Smooth muscle cell (in vitro differentiated cells): Measurements from ENCODE around the gene GREB1. TPM values are rescaled to one million over a fixed set of nuclear protein-coding genes. Genes with fewer than 3 reads are reported as not detected.

Source experiments
- DNase-seq: peaks from one replicate; lab custom pipeline; 2025; ENCODE audit not compliant: unreplicated experiment; lab: John Stamatoyannopoulos, UW
- H2AFZ ChIP-seq: fragments of 200-600 bp; sonication (generic); 2 replicates; pipeline ENCODE4 v1.6.0; 2016; ENCODE audit warnings: antibody characterized with exemption, low read depth, mild to moderate bottlenecking
- H3F3A ChIP-seq: fragments of 200-600 bp; sonication (generic); 2 replicates; pipeline ENCODE4 v1.6.0; 2017; ENCODE audit warnings: antibody characterized with exemption, low read depth
- H3K27ac ChIP-seq: fragments of 200-600 bp; sonication (generic); 2 replicates; pipeline ENCODE4 v1.5.1; 2016; ENCODE audit warnings: low read depth, mild to moderate bottlenecking
- H3K27me3 ChIP-seq: fragments of 200-600 bp; sonication (generic); 2 replicates; pipeline ENCODE4 v1.6.1; 2016; ENCODE audit warnings: low read depth, mild to moderate bottlenecking
- H3K36me3 ChIP-seq: fragments of 200-600 bp; sonication (generic); 2 replicates; pipeline ENCODE4 v1.5.1; 2016; ENCODE audit warnings: low read depth
- H3K4me1 ChIP-seq: fragments of 200-600 bp; sonication (generic); 2 replicates; pipeline ENCODE4 v1.5.1; 2016; ENCODE audit warnings: low read depth
- H3K4me2 ChIP-seq: fragments of 200-600 bp; sonication (generic); 2 replicates; pipeline ENCODE4 v1.6.0; 2016; ENCODE audit warnings: mild to moderate bottlenecking
- H3K4me3 ChIP-seq: fragments of 200-600 bp; sonication (generic); 2 replicates; pipeline ENCODE4 v1.5.1; 2016; ENCODE audit warnings: mild to moderate bottlenecking
- H3K79me2 ChIP-seq: fragments of 200-600 bp; sonication (generic); 2 replicates; pipeline ENCODE4 v1.6.0; 2016; ENCODE audit warnings: low read depth, mild to moderate bottlenecking
- H3K9ac ChIP-seq: fragments of 200-600 bp; sonication (generic); 2 replicates; pipeline ENCODE4 v1.6.0; 2016; ENCODE audit warnings: low read depth
- H3K9me3 ChIP-seq: fragments of 200-600 bp; sonication (generic); replicated peaks from 2 replicates; pipeline ENCODE4 v1.5.1; 2016; ENCODE audit warnings: low read depth
- H4K20me1 ChIP-seq: fragments of 200-600 bp; sonication (generic); 2 replicates; pipeline ENCODE4 v1.6.0; 2016; ENCODE audit warnings: low read depth
- CTCF ChIP-seq: fragments of 200-600 bp; sonication (generic); IDR thresholded peaks from 2 replicates; pipeline ENCODE4 v1.5.1; 2017; ENCODE audit warnings: borderline replicate concordance, mild to moderate bottlenecking, antibody characterized with exemption; ENCODE audit not compliant: insufficient read depth, poor library complexity, severe bottlenecking
- WGBS: methylation state at CpG from one replicate; pipeline ENCODE4 v1.1.7; 2016; ENCODE audit warnings: low lambda C conversion rate; 5-methylcytosine and 5-hydroxymethylcytosine counted together
- polyA plus RNA-seq: library from polyadenylated mRNA; unstranded; fragments of >200 nt; fragmentation: Nextera tagmentation; extraction: Ambion mirVana; gene quantifications from 2 replicates; pipeline ENCODE4 v1.2.1, GENCODE V29; 2016
- total RNA-seq: library from RNA; depleted of rRNA; stranded (reverse); fragments of >200 nt; gene quantifications from 2 replicates; pipeline ENCODE4 v1.2.3, GENCODE V29; 2014

Gene GREB1
- total and polyA plus RNA-seq, 2 experiments from 2014 or later: 1.7 to 4.3 TPM

- H3K79me2 ChIP-seq: no peaks in the 10 kb centered on the region
- H3K9ac ChIP-seq: no peak overlapping the region
- H3K36me3 ChIP-seq: no peaks in the 10 kb centered on the region
- peaks cover 24% of the 10 kb centered on the region for H3K4me1 ChIP-seq
- TF ChIP-seq CTCF: no peak
- no peak overlapping the region for H3K27ac ChIP-seq
- no peak overlapping the region for H3K4me3 ChIP-seq
- H4K20me1 ChIP-seq: no peaks in the 10 kb centered on the region
- DNase-seq: no peak
- no peak overlapping the region for H2AFZ ChIP-seq
- H3F3A ChIP-seq: no peaks in the 10 kb centered on the region
- no peak overlapping the region for H3K4me2 ChIP-seq
- 86% methylated on average over 16 of the region's 18 CpGs for WGBS
- no peaks in the 10 kb centered on the region for H3K9me3 ChIP-seq
- no peaks in the 10 kb centered on the region for H3K27me3 ChIP-seq
These were observed 5.7 kb downstream of the GREB1 start for GRCh38 chr2:11539317-11540147.

- Histone ChIP-seq H3K36me3 (no peaks in the 10 kb centered on the region), H4K20me1 (no peaks in the 10 kb centered on the region), H3K27me3 (no peaks in the 10 kb centered on the region), H3F3A (no peaks in the 10 kb centered on the region), H3K9ac (no peak overlapping the region), H3K79me2 (no peaks in the 10 kb centered on the region), H3K4me1 (peaks cover 24% of the 10 kb centered on the region), H2AFZ (no peak overlapping the region), H3K4me3 (no peak overlapping the region), H3K9me3 (no peaks in the 10 kb centered on the region), H3K27ac (no peak overlapping the region), H3K4me2 (no peak overlapping the region)
- DNase-seq: no peak
- 68% methylated on average over 12 of the region's 12 CpGs for WGBS
- no peak for TF ChIP-seq CTCF
These were observed 6.5 kb downstream of the GREB1 start for GRCh38 chr2:11540148-11540995.

DNA sequence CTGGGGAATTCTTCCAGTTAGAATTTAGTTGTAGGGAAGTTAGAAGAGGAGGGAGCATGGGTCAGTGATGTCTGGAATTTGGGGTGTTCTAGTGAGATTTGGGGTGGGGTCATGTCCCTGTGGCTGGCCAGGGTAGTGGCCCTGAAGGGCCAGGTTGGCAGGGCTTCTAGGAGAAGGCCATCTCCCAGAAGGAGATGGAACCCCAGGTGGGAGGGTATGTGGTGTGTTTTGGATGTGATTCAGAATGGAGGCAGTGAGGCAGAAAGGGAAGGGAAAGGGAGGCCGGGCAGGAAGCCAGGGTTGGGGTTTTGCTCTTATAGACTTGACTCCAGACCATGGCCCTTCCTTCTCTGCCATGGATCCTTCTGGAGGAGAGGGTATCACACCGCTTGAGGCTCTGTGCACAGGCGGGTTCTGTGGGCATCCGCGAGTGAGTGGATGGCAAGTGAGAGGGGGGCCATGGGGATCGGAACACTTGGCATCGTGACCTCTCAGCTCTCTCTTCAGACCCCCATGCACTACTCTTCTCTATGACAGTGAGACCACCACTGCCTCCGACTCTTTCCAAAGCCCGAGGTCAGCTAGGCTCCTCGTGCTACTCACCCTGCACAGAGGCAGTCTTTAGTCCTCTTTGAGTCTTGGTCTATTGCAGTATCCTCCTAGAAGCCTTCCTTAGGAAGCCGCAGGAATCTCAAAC, 7.3 kb downstream of the GREB1 start:
- no peak overlapping the region for H3K9ac ChIP-seq
- H2AFZ ChIP-seq: no peak overlapping the region
- H3K4me2 ChIP-seq: no peak overlapping the region
- H3F3A ChIP-seq: no peaks in the 10 kb centered on the region
- H3K36me3 ChIP-seq: no peaks in the 10 kb centered on the region
- H3K79me2 ChIP-seq: no peaks in the 10 kb centered on the region
- H3K27ac ChIP-seq: no peak overlapping the region
- 98% methylated on average over 11 of the region's 11 CpGs for WGBS
- no peak for DNase-seq
- no peaks in the 10 kb centered on the region for H3K9me3 ChIP-seq
- no peaks in the 10 kb centered on the region for H4K20me1 ChIP-seq
- H3K4me1 ChIP-seq: peaks cover 24% of the 10 kb centered on the region
- no peak for TF ChIP-seq CTCF
- H3K27me3 ChIP-seq: no peaks in the 10 kb centered on the region
- H3K4me3 ChIP-seq: no peak overlapping the region
